NCI-H2227 (cell line): ENCODE data around the gene SLC25A13.
"Not testable (repeated sequence)": the region's sequence is repeated elsewhere in the genome, so short reads cannot be mapped to it uniquely, and the experiment has no call there.

Source experiments
- DNase-seq: peaks from one replicate; lab custom pipeline; 2025; ENCODE audit not compliant: unreplicated experiment; lab: John Stamatoyannopoulos, UW

The SLC25A13 gene

DNA sequence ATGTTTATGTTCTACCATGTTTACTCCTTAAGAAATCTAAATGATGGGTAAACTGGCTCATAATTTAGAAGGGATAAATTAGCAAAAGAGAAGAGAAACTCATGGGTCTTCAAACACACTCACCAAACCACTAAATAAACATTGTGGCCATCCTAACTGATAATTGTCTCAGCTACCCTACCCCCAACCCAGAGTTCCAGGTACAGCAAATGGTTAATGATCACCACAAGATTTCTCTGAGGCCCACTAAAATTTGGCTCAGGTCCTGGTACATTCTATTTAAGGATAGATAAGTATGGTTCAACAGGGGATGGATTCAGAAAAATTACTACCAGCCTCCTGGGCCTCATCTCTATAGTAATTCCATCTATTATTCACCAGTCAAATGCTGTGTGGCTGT, 21.4 kb downstream of the SLC25A13 start:
- DNase-seq: no peak

- no peak for DNase-seq
Measured at GRCh38 chr7:96299496-96299895, 22.4 kb downstream of the SLC25A13 start.

GRCh38 chr7:96297876-96298275, 24.0 kb downstream of the SLC25A13 start:
- no peak for DNase-seq

GRCh38 chr7:96297446-96297845, 24.5 kb downstream of the SLC25A13 start:
- not testable (repeated sequence) for DNase-seq

DNA sequence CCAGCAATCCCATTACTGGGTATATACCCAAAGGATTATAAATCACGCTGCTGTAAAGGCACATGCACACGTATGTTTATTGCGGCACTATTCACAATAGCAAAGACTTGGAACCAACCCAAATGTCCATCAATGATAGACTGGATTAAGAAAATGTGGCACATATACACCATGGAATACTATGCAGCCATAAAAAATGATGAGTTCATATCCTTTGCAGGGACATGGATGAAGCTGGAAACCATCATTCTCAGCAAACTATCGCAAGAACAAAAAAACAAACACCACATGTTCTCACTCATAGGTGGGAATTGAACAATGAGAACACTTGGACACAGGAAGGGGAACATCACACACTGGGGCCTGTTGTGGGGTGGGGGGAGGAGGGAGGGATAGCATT, 28.0 kb downstream of the SLC25A13 start:
- not testable (repeated sequence) for DNase-seq

GRCh38 chr7:96287559-96287958, 34.3 kb downstream of the SLC25A13 start:
- DNase-seq: no peak

DNA sequence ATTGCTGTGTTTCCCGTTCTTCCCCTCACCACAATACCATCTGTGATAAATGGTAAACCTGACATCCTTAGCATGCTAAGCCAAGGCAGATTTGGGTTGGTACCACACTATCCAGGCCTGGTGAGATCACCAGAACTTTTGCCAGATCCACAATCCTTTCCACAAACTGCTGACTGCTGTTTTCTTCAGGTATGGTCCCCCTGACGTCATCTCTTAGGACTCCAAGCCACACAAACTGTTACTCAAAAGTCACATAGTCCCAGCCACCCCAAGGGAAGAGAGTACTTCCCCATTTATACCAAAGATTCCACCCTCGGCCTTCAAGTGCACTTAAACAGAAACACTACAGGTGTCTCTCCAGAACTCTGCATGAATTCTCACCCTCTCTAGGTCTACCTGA, 34.8 kb downstream of the SLC25A13 start:
- DNase-seq: no peak

DNA sequence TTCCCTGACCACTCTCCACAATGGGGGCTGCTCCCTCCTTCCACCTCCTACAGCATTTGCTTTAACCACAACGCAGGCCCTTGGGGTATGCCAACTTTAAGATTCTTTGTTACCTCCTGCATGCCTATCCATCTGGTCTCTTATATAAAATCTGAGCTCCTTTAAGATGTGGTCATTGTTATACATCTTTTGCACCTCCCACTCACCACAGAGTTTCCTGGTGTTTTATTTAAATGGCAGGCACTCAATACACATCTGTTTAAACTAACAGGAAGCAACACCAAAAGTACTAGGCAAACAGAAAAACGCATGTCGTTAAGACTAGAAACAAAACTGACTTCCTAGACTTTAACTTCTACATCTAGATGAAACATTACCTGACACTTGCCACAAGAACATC, 36.3 kb downstream of the SLC25A13 start:
- no peak for DNase-seq

DNA sequence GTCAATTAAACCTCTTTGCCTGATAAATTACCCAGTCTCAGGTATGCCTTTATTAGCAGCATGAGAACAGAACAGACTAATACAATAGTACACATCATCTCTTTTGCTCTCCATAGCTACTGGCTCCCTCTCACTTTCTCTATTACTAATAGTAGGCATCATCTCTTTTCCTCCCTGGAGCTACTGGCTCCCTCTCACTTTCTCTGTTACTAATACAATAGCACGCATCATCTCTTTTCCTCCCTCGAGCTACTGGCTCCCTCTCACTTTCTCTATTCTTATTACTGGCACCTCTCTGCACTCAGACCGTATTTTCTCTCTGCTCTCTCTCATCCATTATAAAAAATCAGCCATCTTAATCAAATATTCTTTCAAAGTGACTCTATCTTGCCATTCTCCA, 37.1 kb downstream of the SLC25A13 start:
- no peak for DNase-seq

- no peak for DNase-seq
Measured at GRCh38 chr7:96284240-96284639, 37.7 kb downstream of the SLC25A13 start.

DNA sequence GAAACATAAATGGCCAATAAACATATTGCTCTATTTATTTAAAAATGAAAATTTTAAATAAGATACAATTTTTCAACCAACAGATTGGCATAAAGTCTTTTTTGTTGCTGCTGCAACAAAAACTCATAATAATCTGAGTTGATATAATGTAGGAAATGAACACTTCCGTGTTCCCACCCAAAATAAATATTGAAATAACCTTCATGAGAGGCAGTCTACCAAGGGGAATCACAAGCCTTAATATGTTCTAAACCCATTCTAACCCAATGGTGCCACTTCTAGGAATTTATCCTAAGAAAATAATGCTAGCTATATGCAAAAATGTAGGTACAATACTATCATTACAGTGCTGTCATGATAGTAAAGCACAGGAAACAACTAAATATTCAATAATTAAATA, 39.1 kb downstream of the SLC25A13 start:
- DNase-seq: no peak

DNA sequence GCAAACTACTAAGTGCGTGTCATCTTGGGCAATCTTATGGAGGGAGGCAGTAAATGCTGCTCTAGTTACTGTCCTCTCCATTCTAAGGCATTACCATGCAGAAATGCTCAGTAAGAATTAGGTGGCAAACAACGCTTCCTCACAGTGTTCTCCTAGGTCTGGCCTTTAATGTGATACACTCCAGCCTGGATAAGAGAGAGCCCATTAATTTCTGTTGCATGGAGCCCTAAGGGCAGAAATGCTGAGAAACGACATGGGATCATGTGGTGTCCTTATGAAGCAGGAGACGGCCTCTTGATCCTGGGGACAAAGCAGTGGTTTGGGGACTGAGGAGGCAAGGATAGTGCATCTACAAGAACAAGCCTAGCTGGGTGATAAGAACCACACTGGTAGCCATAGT, 44.0 kb downstream of the SLC25A13 start:
- DNase-seq: no peak

GRCh38 chr7:96276019-96276418, 45.9 kb downstream of the SLC25A13 start:
- DNase-seq: no peak

DNA sequence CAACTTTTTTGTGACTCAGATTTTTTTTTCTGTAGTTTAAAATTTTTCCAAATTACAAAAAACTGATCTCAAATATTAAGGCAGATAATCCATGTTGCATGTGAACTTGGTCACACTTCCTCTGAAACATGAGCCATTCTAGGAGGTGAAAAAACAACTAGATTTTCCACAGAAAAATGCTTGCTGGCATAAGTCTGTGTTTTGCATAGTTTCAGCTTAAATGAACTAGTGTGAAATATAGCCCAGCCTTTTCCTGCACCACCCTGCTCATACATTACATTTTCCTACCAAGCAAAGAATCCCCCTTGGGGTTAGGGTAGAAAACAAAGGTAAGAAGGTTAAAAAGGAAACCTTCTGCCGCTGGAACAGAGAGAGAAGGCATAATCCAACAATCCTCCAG, 48.2 kb downstream of the SLC25A13 start:
- DNase-seq: no peak

- no peak for DNase-seq
Measured at GRCh38 chr7:96269246-96269994, 52.5 kb downstream of the SLC25A13 start.

GRCh38 chr7:96266580-96266979, 55.3 kb downstream of the SLC25A13 start:
- DNase-seq: no peak

- DNase-seq: no peak
Measured at GRCh38 chr7:96266015-96266414, 55.9 kb downstream of the SLC25A13 start.

DNA sequence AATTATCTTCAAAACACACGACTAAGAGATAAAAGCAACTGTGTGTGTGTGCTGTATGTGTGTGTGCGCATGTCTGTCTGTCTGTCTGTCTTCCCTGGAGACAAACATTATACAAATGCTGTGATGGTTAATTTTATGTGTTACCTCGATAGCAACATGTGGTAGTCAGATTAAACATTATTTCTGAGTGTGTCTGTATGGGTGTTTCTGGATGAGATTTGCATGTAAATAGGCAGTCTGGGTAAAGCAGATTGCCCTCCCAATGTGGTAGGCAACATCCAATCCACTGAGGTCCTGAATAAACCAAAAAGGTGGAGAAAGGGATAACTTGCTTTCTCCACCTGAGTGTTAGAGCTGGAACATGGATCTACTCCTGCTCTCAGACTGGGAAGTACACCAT, 67.9 kb downstream of the SLC25A13 start:
- DNase-seq: no peak

DNA sequence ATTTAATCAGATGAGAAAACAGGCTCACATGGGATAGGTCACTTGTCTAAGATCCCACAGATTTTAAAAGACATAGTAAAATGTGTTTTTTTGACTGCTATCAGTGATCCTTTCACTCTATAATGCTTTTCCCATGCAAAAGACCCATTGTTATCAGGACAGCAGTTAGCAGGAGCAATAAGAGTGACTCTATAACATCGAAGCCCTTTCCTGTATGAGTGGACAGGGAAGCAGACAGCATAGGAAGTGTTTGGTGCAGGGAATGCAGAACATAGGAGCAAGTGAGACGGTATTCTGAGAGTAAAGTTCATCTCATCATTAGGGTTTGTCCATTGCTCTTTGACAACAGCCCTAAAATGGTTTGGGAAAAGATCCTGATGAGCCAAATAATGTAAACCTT, 68.5 kb downstream of the SLC25A13 start:
- no peak for DNase-seq

DNA sequence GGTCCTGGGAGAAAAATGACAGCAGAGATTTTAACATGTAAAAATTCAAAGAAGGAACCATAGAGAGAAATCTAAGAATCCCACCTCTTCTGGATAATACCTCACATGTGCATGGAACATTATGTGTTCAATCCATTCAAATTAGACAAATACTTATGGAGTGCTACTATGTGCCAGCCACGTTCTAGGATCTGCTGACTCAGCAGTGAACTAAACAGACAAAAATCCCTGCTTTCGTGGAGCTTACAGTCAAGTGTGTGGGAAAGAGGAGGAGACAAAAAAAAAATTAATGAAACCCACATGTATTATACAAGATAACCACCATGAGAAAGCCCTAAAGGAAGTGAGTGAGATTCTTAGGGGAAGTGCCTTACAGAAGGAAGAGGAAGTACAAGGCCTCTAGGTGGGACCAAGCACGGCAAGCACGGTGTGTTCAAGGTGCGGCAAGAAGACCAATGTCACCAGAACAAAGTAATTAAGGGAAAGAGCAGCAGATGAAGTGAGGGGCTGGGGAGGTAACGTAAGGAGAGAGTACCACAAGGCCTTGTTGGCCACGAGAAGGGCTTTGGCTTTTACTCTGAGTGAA, 71.0 kb downstream of the SLC25A13 start:
- no peak for DNase-seq

GRCh38 chr7:96248405-96248804, 73.5 kb downstream of the SLC25A13 start:
- no peak for DNase-seq

DNA sequence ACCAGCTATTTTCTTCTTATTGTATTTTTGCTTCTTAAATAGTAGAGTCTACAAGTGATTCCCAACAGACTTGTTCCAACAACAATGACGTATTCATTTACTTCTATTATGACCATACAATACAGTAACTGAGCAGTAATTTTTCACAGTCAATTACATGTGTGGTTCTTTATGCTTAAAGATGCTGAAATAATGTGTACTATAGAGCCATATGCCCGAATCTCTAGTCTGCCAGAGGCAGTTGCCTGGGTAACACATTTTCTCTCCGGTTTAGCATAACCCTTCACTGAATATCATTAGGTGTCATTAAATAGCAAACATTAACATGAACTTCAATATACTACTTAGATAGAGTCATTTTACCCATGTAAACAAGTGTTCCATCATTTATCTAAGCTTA, 75.0 kb downstream of the SLC25A13 start:
- DNase-seq: peak; percentile 31

- DNase-seq: no peak
Measured at GRCh38 chr7:96244992-96245292, 77.0 kb downstream of the SLC25A13 start.
